ENCODE results near the gene PXN. TPM values are rescaled to one million over a fixed set of nuclear protein-coding genes. Genes with fewer than 3 reads are reported as not detected.
A peak's percentile ranks its signal among the peaks of the same experiment; 100 is the strongest.
"Not testable (repeated sequence)": the region's sequence is repeated elsewhere in the genome, so short reads cannot be mapped to it uniquely, and the experiment has no call there.

PXN gene
- total RNA-seq, 1 experiment from 2014 or later, result 156 TPM

DNA sequence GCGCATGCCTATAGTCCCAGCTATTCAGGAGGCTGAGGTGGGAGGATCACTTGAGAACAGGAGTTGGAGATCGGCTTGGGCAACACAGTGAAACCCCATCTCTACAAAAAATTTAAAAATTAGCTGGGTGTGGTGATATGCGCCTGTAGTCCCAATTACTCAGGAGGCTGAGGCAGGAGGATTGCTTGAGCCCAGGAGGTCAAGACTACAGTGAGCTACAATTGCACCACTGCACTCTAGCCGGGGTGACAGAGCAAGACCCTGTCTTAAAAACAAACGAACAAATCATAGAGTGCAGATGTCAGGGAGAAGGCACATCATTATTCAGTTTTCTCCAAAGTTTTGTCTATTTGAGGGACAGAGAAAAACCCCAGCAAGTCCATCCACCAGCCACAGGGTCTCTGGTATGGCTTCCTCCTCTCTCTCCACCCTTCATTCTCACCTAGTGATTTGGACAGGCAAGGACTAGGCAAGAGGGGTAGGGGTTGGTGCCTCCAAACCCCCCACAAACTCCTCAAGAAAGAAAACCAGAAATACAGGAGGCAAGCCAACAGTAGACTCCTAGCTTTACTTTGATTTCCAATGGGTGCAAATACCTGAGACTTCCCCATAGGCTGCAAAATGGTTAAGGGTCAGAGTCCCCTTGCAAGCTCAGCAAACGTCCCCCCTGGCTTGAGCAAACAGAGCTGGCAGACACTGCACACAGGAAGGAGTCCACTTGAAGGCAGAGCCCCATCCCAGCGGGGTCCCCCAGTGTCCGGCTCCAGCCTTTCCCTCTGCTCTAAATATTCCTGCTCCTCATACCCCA is 38.1 kb downstream of the PXN start:
- no peak for DNase-seq (ENCODE audit: low spot score)

- DNase-seq (ENCODE audit: low spot score), result peak; percentile 81
Observed at GRCh38 chr12:120225852-120226640, 39.5 kb downstream of the PXN start.

- DNase-seq (ENCODE audit: low spot score), result no peak
Observed at GRCh38 chr12:120225200-120225558, 40.4 kb downstream of the PXN start.

- DNase-seq (ENCODE audit: low spot score), result peak; percentile 73
Observed at GRCh38 chr12:120224304-120225199, 41.0 kb downstream of the PXN start.

DNA sequence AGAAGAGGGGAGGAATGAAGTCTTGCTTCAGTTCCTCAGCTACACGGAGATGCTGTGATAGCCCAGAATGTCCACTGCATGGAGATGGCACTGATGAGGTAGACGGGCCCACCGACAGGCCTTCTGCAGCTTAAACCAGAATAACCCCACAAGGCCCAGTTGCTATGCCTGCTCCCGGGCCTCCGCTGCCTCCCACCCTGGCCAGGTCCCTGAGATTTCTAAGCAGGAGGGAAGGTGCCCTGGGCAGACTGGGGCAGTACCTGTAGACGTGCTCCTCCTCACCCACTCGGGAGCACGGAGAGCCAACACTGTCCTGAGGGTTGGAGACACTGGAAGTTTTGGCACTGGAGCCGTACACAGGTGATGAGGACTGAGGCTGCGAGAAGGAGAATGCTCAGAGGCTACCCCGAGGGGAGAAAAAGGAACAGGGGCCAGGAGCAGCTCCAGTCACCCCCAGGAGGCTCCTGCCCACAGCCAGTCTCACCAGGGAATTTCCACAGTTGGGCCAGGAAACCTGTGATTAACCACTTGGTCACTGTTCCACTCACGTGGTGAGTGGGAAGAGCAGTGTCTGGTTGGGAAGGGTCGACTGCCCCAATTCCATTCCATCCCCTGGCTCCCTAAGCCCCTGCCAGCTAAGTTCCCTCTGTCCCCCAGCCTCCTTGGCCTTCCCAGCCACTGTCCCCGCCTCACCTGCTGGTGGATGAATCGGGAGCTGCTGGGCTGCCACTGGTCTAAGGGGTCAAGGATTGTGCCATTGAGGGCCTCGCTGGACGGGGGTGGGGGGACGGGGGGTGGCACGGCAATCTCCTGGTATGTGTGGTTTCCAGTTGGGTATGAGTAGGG is 41.8 kb downstream of the PXN start:
- DNase-seq (ENCODE audit: low spot score), result no peak

DNA sequence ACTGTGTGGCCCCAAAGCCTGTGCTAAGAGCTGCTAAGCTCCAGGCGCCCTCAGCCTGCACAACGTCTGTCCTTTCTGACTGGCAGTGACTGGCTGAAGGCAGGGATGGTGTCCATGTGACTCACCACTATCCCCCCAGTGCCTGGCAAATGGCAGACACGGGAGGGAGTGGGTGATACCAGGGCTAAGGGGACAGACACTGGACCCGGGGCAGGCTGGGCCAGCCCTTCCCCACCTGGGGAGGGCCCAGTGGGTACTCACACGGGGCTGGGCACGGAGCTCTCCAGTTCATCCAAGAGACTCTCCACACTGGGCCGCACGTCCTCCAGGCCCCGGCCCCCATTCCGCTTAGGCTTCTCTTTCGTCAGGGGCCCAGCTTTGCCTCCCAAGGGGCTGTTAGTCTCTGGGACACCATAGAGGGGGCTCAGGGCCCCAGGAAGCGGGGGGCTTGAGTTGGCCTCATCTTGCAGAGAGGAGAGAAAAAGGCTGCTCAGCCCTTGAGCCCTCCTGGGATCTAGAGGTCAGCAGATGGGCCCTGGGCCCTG is 43.2 kb downstream of the PXN start:
- no peak for DNase-seq (ENCODE audit: low spot score)

DNA sequence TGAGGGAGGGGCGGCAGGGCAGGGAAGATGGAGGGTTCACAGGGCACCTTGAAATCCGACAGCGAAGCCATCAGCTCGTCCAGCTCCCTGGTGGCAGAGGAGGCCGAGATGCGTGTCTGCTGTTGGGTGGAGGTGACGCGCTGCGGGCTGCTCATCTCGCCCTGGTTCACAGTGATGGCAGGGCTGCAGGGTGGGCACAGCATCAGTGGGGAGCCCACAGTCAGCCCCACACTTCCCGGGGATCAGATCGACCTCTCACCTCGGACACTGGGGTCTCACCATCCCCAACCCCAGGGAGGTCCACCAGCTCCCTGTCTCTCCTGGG is 44.0 kb downstream of the PXN start:
- DNase-seq (ENCODE audit: low spot score), result no peak

- no peak for DNase-seq (ENCODE audit: low spot score)
Observed at GRCh38 chr12:120220838-120221575, 44.5 kb downstream of the PXN start.

DNA sequence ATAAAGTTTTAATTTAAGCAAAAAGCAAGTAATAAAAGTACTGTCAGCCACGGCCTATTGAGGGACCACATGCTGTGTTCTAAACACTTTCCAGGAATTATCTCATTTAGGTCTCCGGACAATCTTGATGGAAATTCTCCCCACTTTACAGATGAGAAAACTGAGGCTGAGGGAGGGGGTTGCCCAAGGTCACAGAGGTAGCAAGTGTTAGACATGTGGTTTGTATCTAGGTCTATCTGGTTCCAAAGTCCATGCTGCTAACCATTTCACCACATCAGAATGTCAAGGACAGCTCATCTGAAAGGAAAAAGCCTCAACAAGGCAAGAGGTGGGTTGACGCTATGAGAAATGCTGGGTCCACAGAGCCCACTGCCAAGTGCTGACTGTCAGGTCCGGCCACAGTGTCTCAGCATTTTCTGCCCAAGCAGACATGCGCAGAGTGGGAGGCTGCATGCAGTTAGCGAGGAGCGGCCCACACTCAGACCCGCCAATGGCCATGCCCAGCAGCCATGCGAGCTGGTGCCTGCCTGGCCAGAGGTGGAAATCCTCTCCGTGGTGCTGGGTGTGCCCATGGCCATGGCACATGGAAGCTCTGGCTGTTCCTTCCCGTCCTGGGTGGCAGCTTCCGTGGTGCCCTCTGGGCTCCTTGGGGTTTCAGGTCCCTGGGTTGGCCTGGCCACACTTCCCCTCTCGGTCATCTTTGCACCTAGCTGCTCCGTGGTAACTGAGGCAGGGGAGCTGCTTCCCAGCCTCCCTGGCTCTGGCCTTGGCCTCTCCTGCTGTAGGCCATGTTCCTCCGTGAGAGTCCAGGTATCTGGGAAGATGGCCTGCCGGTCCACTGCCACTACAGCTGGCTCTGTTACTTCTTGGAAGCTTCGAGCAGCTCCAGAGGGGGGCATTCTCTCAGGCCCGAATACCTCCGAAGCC is 46.6 kb downstream of the PXN start:
- DNase-seq (ENCODE audit: low spot score), result no peak

- no peak for DNase-seq (ENCODE audit: low spot score)
Observed at GRCh38 chr12:120216742-120217605, 48.6 kb downstream of the PXN start.

GRCh38 chr12:120215766-120216735 is 49.5 kb downstream of the PXN start:
- DNase-seq (ENCODE audit: low spot score), result no peak

GRCh38 chr12:120215357-120215735 is 50.2 kb downstream of the PXN start:
- DNase-seq (ENCODE audit: low spot score), result no peak

DNA sequence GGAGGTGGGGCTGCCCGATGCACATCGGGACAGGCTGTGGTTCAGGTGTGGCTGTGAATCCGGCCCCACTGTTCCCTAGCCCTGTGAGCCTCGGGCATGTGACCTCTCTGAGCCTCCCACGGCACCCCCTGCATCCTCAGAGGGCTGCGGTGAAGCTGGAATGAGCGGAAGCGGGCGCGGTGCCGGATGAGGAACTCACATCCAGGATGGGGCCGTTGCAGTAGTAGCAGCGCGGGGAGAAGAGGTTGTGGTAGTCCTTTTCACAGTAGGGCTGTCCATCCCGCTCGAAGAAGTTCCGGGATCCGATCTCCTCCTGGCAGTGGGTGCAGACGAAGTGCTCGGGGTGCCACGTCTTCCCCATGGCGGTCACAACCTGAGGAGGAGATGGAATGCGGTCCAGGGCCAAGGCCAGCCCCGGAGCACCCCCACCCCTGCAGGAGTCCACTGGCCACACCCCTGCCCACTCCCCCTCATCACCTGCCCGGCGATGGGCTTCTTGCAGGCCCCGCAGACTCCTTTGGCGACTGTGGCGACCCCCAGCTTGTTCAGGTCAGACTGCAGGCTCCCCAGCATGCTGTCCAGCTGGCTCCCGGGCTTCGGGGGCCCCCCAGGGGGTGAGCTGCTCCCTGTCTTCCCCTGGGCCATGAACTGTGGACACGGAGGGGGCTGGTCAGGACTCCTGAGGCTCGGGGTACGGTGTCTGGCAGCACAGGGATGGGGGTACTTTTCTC is 50.7 kb downstream of the PXN start:
- DNase-seq (ENCODE audit: low spot score), result no peak

DNA sequence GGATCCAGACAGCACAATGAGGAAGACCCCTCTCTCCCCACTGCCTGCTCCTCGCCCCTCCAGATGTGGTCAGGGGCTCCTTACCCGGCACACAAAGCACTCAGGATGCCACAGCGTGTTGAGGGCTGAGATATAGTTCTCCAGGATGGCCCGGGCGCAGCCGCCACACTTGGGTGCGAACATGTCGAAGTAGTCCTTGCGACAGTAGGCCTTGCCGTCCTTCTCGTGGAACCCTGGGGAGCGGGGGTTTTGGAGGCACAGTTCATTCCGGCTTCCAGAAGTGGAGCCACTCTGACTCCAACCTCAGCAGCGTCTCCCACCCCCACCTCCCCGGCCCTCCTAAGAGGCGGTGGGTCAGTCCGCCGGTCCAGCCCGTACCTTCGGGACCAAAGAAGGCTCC is 51.8 kb downstream of the PXN start:
- no peak for DNase-seq (ENCODE audit: low spot score)

DNA sequence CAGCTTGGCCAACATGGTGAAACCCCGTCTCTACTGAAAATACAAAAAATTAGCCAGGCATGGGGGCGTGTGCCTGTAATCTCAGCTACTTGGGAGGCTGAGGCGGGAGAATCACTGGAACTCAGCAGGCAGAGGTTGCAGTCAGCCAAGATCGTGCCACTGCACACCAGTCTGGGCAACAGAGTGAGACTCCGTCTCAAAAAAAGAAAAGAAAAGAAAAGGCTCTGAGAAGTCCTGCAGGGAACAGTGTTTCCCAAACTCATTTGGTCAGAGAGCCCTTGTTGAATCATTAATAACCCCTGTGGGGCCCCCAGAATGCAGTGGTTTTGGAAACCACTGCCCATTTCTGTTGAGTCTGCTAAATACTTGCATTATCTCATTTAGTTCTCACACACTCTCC is 52.3 kb downstream of the PXN start:
- not testable (repeated sequence) for DNase-seq (ENCODE audit: low spot score)

- DNase-seq (ENCODE audit: low spot score), result no peak
Observed at GRCh38 chr12:120212301-120212700, 53.2 kb downstream of the PXN start.
